Measurements from ENCODE around the gene STK11.

The STK11 gene

GRCh38 chr19:1217366-1217765, 11.8 kb downstream of the STK11 start:
- TF ChIP-seq REST (IDR thresholded peaks at IDR 0.05; ENCODE audit: low read depth) (no peak), TEAD4 (IDR thresholded peaks at IDR 0.05) (no peak), TCF12 (IDR thresholded peaks at IDR 0.05; ENCODE audit: low read depth) (no peak), NFIC (IDR thresholded peaks at IDR 0.05) (no peak), YY1 (IDR thresholded peaks at IDR 0.05; ENCODE audit: low read depth) (no peak), RAD21 (IDR thresholded peaks at IDR 0.05; ENCODE audit: low read depth) (no peak), MAX (IDR thresholded peaks at IDR 0.05) (no peak), TAF1 (IDR thresholded peaks at IDR 0.05; ENCODE audit: low read depth) (no peak), CREB1 (IDR thresholded peaks at IDR 0.05; ENCODE audit: low read depth) (no peak), EGR1 (IDR thresholded peaks at IDR 0.05) (no peak), USF1 (IDR thresholded peaks at IDR 0.05) (no peak), ZBTB7A (IDR thresholded peaks at IDR 0.05; ENCODE audit: low read depth) (no peak), EP300 (IDR thresholded peaks at IDR 0.05; ENCODE audit: borderline replicate concordance) (no peak), FOXM1 (IDR thresholded peaks at IDR 0.05; ENCODE audit: borderline replicate concordance, low read depth) (no peak), CEBPB (IDR thresholded peaks at IDR 0.05) (no peak)

- TF ChIP-seq REST (IDR thresholded peaks at IDR 0.05; ENCODE audit: low read depth) (no peak), USF1 (IDR thresholded peaks at IDR 0.05) (no peak), ZBTB7A (IDR thresholded peaks at IDR 0.05; ENCODE audit: low read depth) (no peak), EP300 (IDR thresholded peaks at IDR 0.05; ENCODE audit: borderline replicate concordance) (no peak), TEAD4 (IDR thresholded peaks at IDR 0.05) (no peak)
These were observed 13.4 kb downstream of the STK11 start for GRCh38 chr19:1218751-1219567.

- TF ChIP-seq CREB1 (IDR thresholded peaks at IDR 0.05; ENCODE audit: low read depth) (no peak), USF1 (IDR thresholded peaks at IDR 0.05) (no peak), FOXM1 (IDR thresholded peaks at IDR 0.05; ENCODE audit: borderline replicate concordance, low read depth) (no peak), TAF1 (IDR thresholded peaks at IDR 0.05; ENCODE audit: low read depth) (no peak), YY1 (IDR thresholded peaks at IDR 0.05; ENCODE audit: low read depth) (no peak), EGR1 (IDR thresholded peaks at IDR 0.05) (no peak), EP300 (IDR thresholded peaks at IDR 0.05; ENCODE audit: borderline replicate concordance) (no peak), CEBPB (IDR thresholded peaks at IDR 0.05) (no peak), MAX (IDR thresholded peaks at IDR 0.05) (no peak), TEAD4 (IDR thresholded peaks at IDR 0.05) (no peak), ZBTB7A (IDR thresholded peaks at IDR 0.05; ENCODE audit: low read depth) (no peak), NFIC (IDR thresholded peaks at IDR 0.05) (no peak), TCF12 (IDR thresholded peaks at IDR 0.05; ENCODE audit: low read depth) (no peak), REST (IDR thresholded peaks at IDR 0.05; ENCODE audit: low read depth) (no peak)
These were observed 14.4 kb downstream of the STK11 start for GRCh38 chr19:1219786-1220476.

Measured in Ishikawa (cell line).